PC-3 (cell line): ENCODE measurements around the gene ESYT1. TPM values are rescaled to one million over a fixed set of nuclear protein-coding genes. Genes with fewer than 3 reads are reported as not detected.
A peak's percentile ranks its signal among the peaks of the same experiment; 100 is the strongest.

Experiments used
- ATAC-seq: fragments of 200-7000 bp; cut with Tn5 transposase; 2 replicates; pipeline ENCODE4 v1.9.1; 2020; ENCODE audit warnings: mild to moderate bottlenecking, moderate library complexity
- BruUV-seq: library from RNA; stranded (reverse); fragments of 400-500 nt; replicated peaks from 2 replicates; lab custom pipeline; 2021; lab: Mats Ljungman, UMichigan
- CTCF ChIA-PET: fragments of 300-600 bp; sonication (Branson Sonifier 250); formaldehyde crosslinking; loops from one replicate; lab custom pipeline; 2022; ENCODE audit warnings: antibody characterized with exemption; lab: Charles Lee
- POLR2A ChIA-PET: fragments of 300-600 bp; sonication (Branson Sonifier 250); formaldehyde crosslinking; loops from one replicate; lab custom pipeline; 2022; ENCODE audit warnings: antibody characterized with exemption; ENCODE audit not compliant: unreplicated experiment; lab: Charles Lee
- DNase-seq: peaks from one replicate; pipeline ENCODE4 v3.0.0-alpha.2; 2015
- H2AFZ ChIP-seq: fragments of 300-600 bp; sonication (generic); 2 replicates; pipeline ENCODE4 v1.6.0; 2016; ENCODE audit warnings: antibody characterized with exemption, low read length
- H3F3A ChIP-seq: fragments of 300-600 bp; sonication (generic); one replicate; pipeline ENCODE4 v1.6.0; 2017; ENCODE audit warnings: antibody characterized with exemption, low read length, control low read depth, mild to moderate bottlenecking; ENCODE audit not compliant: unreplicated experiment
- H3K27ac ChIP-seq: fragments of 300-600 bp; sonication (generic); 2 replicates; pipeline ENCODE4 v1.5.1; 2016; ENCODE audit warnings: mild to moderate bottlenecking, low read length
- H3K27me3 ChIP-seq: fragments of 300-600 bp; sonication (generic); 2 replicates; pipeline ENCODE4 v1.6.1; 2016; ENCODE audit warnings: low read length, mixed read lengths
- H3K36me3 ChIP-seq: fragments of 300-600 bp; sonication (generic); 2 replicates; pipeline ENCODE4 v1.6.1; 2016; ENCODE audit warnings: low read depth, mixed run types, low read length, mixed read lengths
- H3K4me1 ChIP-seq: fragments of 300-600 bp; sonication (generic); 2 replicates; pipeline ENCODE4 v1.5.1; 2016; ENCODE audit warnings: low read length; ENCODE audit not compliant: insufficient read depth
- H3K4me2 ChIP-seq: fragments of 300-600 bp; sonication (generic); 2 replicates; pipeline ENCODE4 v1.6.0; 2016; ENCODE audit warnings: low read length
- H3K4me3 ChIP-seq: fragments of 300-600 bp; sonication (generic); 2 replicates; pipeline ENCODE4 v1.5.1; 2016; ENCODE audit warnings: mild to moderate bottlenecking, low read length, mixed read lengths
- H3K79me2 ChIP-seq: fragments of 300-600 bp; sonication (generic); 2 replicates; pipeline ENCODE4 v1.6.1; 2017; ENCODE audit warnings: low read length, mixed read lengths
- H3K9ac ChIP-seq: fragments of 300-600 bp; sonication (generic); 2 replicates; pipeline ENCODE4 v1.6.0; 2016; ENCODE audit warnings: mild to moderate bottlenecking, low read length
- H3K9me2 ChIP-seq: fragments of 300-600 bp; sonication (generic); replicated peaks from 2 replicates; pipeline ENCODE4 v1.6.1; 2016; ENCODE audit warnings: mixed run types, low read length, mixed read lengths
- H3K9me3 ChIP-seq: fragments of 300-600 bp; sonication (generic); 2 replicates; pipeline ENCODE4 v1.6.1; 2016; ENCODE audit warnings: low read length, mixed read lengths
- H4K20me1 ChIP-seq: fragments of 300-600 bp; sonication (generic); 2 replicates; pipeline ENCODE4 v1.6.1; 2016; ENCODE audit warnings: low read length, mixed read lengths
- EZH2 ChIP-seq: fragments of 300-600 bp; sonication (generic); IDR thresholded peaks from one replicate; pipeline ENCODE4 v1.6.1; 2017; ENCODE audit warnings: antibody characterized with exemption, mild to moderate bottlenecking, low read length; ENCODE audit not compliant: unreplicated experiment
- EZH2phosphoT487 ChIP-seq: fragments of 300-600 bp; sonication (generic); IDR thresholded peaks from 2 replicates; pipeline ENCODE4 v1.6.1; 2018; ENCODE audit warnings: mild to moderate bottlenecking, antibody characterized with exemption, low read length, borderline replicate concordance
- intact Hi-C: fragments of 100-400 bp; cut with micrococcal nuclease; formaldehyde crosslinking; loops from 2 replicates; pipeline ENCODE4 v1.9.0; 2023
- total RNA-seq: library from RNA; depleted of rRNA; stranded (reverse); fragments of >200 nt; gene quantifications from 2 replicates; pipeline ENCODE4 v1.2.3, GENCODE V29; 2014
- TF ChIP-seq, protein P1 (sequence below): fragments of 300-600 bp; sonication (generic); conservative IDR thresholded peaks from 2 replicates; pipeline ENCODE4 v1.5.1; 2017; ENCODE audit warnings: antibody characterized with exemption, low read depth, mild to moderate bottlenecking, low read length

The ESYT1 gene
- total RNA-seq, 1 experiment from 2014 or later: 120 TPM

GRCh38 chr12:56143870-56144269 is 15.8 kb downstream of the ESYT1 start:
- Histone ChIP-seq H4K20me1 (no peaks in the 10 kb centered on the region), H2AFZ (no peak overlapping the region), H3K9me2 (no peaks in the 10 kb centered on the region), H3K9ac (no peak overlapping the region), H3K79me2 (no peaks in the 10 kb centered on the region), H3F3A (no peaks in the 10 kb centered on the region), H3K27me3 (no peaks in the 10 kb centered on the region), H3K4me1 (peaks cover 11% of the 10 kb centered on the region), H3K27ac (no peak overlapping the region), H3K36me3 (peaks cover 37% of the 10 kb centered on the region), H3K9me3 (no peaks in the 10 kb centered on the region), H3K4me2 (no peak overlapping the region), H3K4me3 (no peak overlapping the region)
- ChIA-PET CTCF (no interaction called here), POLR2A (interaction anchor here (0.6 kb wide), 1 partner anchor 19 kb away, joined by 4 read pairs; no protein-coding TSS in a partner anchor)
- DNase-seq (no peak), ATAC-seq (no peak)
- intact Hi-C loops: no loop called here
- TF ChIP-seq, protein P1, sequence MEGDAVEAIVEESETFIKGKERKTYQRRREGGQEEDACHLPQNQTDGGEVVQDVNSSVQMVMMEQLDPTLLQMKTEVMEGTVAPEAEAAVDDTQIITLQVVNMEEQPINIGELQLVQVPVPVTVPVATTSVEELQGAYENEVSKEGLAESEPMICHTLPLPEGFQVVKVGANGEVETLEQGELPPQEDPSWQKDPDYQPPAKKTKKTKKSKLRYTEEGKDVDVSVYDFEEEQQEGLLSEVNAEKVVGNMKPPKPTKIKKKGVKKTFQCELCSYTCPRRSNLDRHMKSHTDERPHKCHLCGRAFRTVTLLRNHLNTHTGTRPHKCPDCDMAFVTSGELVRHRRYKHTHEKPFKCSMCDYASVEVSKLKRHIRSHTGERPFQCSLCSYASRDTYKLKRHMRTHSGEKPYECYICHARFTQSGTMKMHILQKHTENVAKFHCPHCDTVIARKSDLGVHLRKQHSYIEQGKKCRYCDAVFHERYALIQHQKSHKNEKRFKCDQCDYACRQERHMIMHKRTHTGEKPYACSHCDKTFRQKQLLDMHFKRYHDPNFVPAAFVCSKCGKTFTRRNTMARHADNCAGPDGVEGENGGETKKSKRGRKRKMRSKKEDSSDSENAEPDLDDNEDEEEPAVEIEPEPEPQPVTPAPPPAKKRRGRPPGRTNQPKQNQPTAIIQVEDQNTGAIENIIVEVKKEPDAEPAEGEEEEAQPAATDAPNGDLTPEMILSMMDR: no peak
- TF ChIP-seq EZH2phosphoT487 (no peak), EZH2 (no peak)
- BruUV-seq: TSS peak; percentile 29

GRCh38 chr12:56145217-56145616 is 17.1 kb downstream of the ESYT1 start:
- Histone ChIP-seq H3K36me3 (peaks cover 34% of the 10 kb centered on the region), H3K4me1 (peaks cover 11% of the 10 kb centered on the region), H3K9me3 (no peaks in the 10 kb centered on the region), H3F3A (no peaks in the 10 kb centered on the region), H3K9me2 (no peaks in the 10 kb centered on the region), H3K4me3 (no peak overlapping the region), H4K20me1 (no peaks in the 10 kb centered on the region), H3K4me2 (no peak overlapping the region), H3K27me3 (no peaks in the 10 kb centered on the region), H3K27ac (no peak overlapping the region), H3K9ac (no peak overlapping the region), H3K79me2 (no peaks in the 10 kb centered on the region), H2AFZ (no peak overlapping the region)
- POLR2A ChIA-PET: no interaction called here
- no peak for ATAC-seq
- BruUV-seq: no TSS peak
- DNase-seq: no peak
- no peak for TF ChIP-seq EZH2
- TF ChIP-seq EZH2phosphoT487: no peak
- TF ChIP-seq, protein P1: no peak
- intact Hi-C loops: no loop called here
- CTCF ChIA-PET: no interaction called here
